Transverse colon (tissue), 3 donors: Measurements from ENCODE around the gene NCAPD3.

Source experiments
- EP300 ChIP-seq: sonication (generic); formaldehyde crosslinking; IDR thresholded peaks from one replicate; pipeline ENCODE4 v1.6.1; 2017; ENCODE audit warnings: antibody characterized with exemption, low read depth
- POLR2A ChIP-seq: fragments of 450-650 bp; IDR thresholded peaks from one replicate; pipeline ENCODE4 v1.6.1; 2016; ENCODE audit warnings: antibody characterized with exemption, mild to moderate bottlenecking, moderate library complexity
- TF ChIP-seq, protein P1 (sequence below), 5 experiments: fragments of 200-600 bp in 3 of 5; fragments of 450-650 bp in 2 of 5; sonication (generic) in 3 of 5; IDR thresholded peaks; 1 replicate in 2 of 5; 2 replicates in 3 of 5; pipeline ENCODE4 v1.5.1; 2016 to 2017; ENCODE audit warnings: antibody characterized with exemption in 5 of 5, inconsistent platforms in 3 of 5, mild to moderate bottlenecking in 2 of 5, moderate library complexity in 1 of 5

DNA sequence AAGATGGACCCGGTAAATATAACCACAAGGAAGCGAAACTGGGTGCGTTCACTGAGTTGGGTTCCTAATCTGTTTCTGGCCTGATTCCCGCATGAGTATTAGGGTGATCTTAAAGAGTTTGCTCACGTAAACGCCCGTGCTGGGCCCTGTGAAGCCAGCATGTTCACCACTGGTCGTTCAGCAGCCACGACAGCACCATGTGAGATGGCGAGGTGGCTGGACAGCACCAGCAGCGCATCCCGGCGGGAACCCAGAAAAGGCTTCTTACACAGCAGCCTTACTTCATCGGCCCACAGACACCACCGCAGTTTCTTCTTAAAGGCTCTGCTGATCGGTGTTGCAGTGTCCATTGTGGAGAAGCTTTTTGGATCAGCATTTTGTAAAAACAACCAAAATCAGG is 74.4 kb downstream of the NCAPD3 start:
- TF ChIP-seq, protein P1, sequence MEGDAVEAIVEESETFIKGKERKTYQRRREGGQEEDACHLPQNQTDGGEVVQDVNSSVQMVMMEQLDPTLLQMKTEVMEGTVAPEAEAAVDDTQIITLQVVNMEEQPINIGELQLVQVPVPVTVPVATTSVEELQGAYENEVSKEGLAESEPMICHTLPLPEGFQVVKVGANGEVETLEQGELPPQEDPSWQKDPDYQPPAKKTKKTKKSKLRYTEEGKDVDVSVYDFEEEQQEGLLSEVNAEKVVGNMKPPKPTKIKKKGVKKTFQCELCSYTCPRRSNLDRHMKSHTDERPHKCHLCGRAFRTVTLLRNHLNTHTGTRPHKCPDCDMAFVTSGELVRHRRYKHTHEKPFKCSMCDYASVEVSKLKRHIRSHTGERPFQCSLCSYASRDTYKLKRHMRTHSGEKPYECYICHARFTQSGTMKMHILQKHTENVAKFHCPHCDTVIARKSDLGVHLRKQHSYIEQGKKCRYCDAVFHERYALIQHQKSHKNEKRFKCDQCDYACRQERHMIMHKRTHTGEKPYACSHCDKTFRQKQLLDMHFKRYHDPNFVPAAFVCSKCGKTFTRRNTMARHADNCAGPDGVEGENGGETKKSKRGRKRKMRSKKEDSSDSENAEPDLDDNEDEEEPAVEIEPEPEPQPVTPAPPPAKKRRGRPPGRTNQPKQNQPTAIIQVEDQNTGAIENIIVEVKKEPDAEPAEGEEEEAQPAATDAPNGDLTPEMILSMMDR (IDR thresholded peaks at IDR 0.05): no peak
- TF ChIP-seq POLR2A (no peak), EP300 (no peak)
